Fibroblast of upper back skin (primary cell): Measurements from ENCODE around the gene INPP4A.
"Not testable (repeated sequence)": the region's sequence is repeated elsewhere in the genome, so short reads cannot be mapped to it uniquely, and the experiment has no call there.

ENCODE experiments used
- DNase-seq: peaks from one replicate; pipeline ENCODE4 v3.0.0-alpha.2; 2013

Gene INPP4A

GRCh38 chr2:98570356-98570755 is 125.7 kb downstream of the INPP4A start:
- DNase-seq, result no peak

- DNase-seq, result no peak
Measured at GRCh38 chr2:98571121-98571701, 126.6 kb downstream of the INPP4A start.

GRCh38 chr2:98571796-98572195 is 127.1 kb downstream of the INPP4A start:
- DNase-seq, result no peak

- DNase-seq, result no peak
Measured at GRCh38 chr2:98572211-98572610, 127.6 kb downstream of the INPP4A start.

- DNase-seq, result no peak
Measured at GRCh38 chr2:98572676-98573075, 128.0 kb downstream of the INPP4A start.

- DNase-seq, result no peak
Measured at GRCh38 chr2:98573426-98573825, 128.8 kb downstream of the INPP4A start.

GRCh38 chr2:98576666-98577312 is 132.1 kb downstream of the INPP4A start:
- no peak for DNase-seq

GRCh38 chr2:98577313-98577712 is 132.7 kb downstream of the INPP4A start:
- no peak for DNase-seq

- DNase-seq, result no peak
Measured at GRCh38 chr2:98578231-98578630, 133.6 kb downstream of the INPP4A start.

- DNase-seq, result no peak
Measured at GRCh38 chr2:98579926-98580325, 135.3 kb downstream of the INPP4A start.

- no peak for DNase-seq
Measured at GRCh38 chr2:98580656-98581284, 136.1 kb downstream of the INPP4A start.

- no peak for DNase-seq
Measured at GRCh38 chr2:98582523-98582922, 137.9 kb downstream of the INPP4A start.

GRCh38 chr2:98583276-98583675 is 138.6 kb downstream of the INPP4A start:
- no peak for DNase-seq

- DNase-seq, result no peak
Measured at GRCh38 chr2:98583816-98584618, 139.4 kb downstream of the INPP4A start.

GRCh38 chr2:98585386-98585785 is 140.7 kb downstream of the INPP4A start:
- DNase-seq, result no peak

GRCh38 chr2:98586551-98587140 is 142.0 kb downstream of the INPP4A start:
- DNase-seq, result no peak

GRCh38 chr2:98588880-98589431 is 144.3 kb downstream of the INPP4A start:
- DNase-seq, result no peak

GRCh38 chr2:98589489-98589888 is 144.8 kb downstream of the INPP4A start:
- no peak for DNase-seq

- no peak for DNase-seq
Measured at GRCh38 chr2:98592565-98592964, 147.9 kb downstream of the INPP4A start.

- DNase-seq, result not testable (repeated sequence)
Measured at GRCh38 chr2:98594665-98595064, 150.0 kb downstream of the INPP4A start.

GRCh38 chr2:98598781-98599428 is 154.2 kb downstream of the INPP4A start:
- DNase-seq, result peak; percentile 24

- peak; percentile 34 for DNase-seq
Measured at GRCh38 chr2:98601532-98602132, 157.0 kb downstream of the INPP4A start.
